ENCODE measurements around the gene RAB3B. TPM values are rescaled to one million over a fixed set of nuclear protein-coding genes. Genes with fewer than 3 reads are reported as not detected.
A peak's percentile ranks its signal among the peaks of the same experiment; 100 is the strongest.

RAB3B gene
- total and polyA plus RNA-seq, 9 of the 15 experiments (the other 6 are each of a cell fraction or from before 2014, with no cell fraction given), result 0.07 to 0.47 (median 0.27) TPM

DNA sequence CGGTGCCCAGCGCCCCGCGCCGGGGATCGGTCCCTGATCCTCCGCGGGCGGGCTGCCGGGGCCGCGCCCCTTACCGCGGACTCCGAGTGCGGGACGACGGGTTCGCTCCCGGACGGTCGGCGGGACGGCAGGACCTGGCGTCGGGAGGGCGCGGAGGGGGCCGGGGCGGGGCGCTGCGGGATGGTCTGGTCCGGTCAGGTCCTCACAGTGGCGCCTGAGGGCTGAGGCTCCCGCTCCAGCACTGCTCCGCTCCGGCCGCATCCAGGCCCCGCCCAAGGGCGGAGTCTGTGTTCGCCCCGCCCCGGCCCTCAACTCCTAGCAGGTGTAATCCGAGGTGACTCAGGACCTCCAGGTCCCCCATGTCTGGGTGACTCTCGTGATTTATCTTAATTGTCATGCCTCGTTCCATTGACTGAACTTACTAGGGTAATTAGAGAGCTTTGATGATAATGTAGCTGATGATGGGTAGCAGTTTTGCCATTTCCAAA lies at the start of gene RAB3B (continued):
- TF ChIP-seq, protein P1, sequence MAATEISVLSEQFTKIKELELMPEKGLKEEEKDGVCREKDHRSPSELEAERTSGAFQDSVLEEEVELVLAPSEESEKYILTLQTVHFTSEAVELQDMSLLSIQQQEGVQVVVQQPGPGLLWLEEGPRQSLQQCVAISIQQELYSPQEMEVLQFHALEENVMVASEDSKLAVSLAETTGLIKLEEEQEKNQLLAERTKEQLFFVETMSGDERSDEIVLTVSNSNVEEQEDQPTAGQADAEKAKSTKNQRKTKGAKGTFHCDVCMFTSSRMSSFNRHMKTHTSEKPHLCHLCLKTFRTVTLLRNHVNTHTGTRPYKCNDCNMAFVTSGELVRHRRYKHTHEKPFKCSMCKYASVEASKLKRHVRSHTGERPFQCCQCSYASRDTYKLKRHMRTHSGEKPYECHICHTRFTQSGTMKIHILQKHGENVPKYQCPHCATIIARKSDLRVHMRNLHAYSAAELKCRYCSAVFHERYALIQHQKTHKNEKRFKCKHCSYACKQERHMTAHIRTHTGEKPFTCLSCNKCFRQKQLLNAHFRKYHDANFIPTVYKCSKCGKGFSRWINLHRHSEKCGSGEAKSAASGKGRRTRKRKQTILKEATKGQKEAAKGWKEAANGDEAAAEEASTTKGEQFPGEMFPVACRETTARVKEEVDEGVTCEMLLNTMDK (IDR thresholded peaks at IDR 0.05; ENCODE audit: borderline replicate concordance, insufficient read depth, low read depth, low read length, poor library complexity, severe bottlenecking), result no peak
- TF ChIP-seq CTBP1 (IDR thresholded peaks at IDR 0.05; ENCODE audit: borderline replicate concordance) (peak; percentile 57; the same call in 1 of the 2 replicates), DPF2 (IDR thresholded peaks at IDR 0.05) (no peak)

DNA sequence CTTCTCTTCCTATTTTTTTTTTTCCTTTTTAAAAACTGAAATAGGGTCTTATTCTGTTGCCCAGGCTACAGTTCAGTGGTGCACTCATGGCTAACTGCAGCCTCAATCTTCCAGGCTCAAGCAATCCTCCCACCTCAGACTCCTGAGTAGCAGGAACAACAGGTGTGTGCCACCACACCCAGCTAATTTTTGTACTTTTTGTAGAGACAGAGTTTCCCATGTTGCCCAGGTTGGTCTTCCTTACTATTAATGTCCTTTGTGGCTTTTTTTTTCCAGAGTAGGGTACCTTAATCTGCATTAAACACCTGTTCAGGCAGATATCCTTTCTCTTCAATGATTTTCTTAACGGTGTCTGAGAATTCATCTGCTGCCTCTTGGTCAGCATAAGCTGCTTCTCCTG lies 47.4 kb upstream of the RAB3B start:
- TF ChIP-seq CEBPB (tag; IDR thresholded peaks at IDR 0.05) (0 out of 2 replicates have a peak, but pooled peaks have one; percentile 49), BCL6 (CRISPR knock-in tag; IDR thresholded peaks at IDR 0.05) (no peak), HNRNPUL1 (IDR thresholded peaks at IDR 0.05; ENCODE audit: low read length) (no peak)
- in situ Hi-C loops (cut with MboI) (no loop called here), intact Hi-C loops (cut with micrococcal nuclease) (no loop called here)
- DNase-seq (ENCODE audit: extremely low read depth in 1 of 4, low spot score in 3 of 4) (no peak), ATAC-seq (no peak), FAIRE-seq (no peak)
- POLR2A ChIA-PET, result interaction anchor here (0.6 to 1.8 kb wide), 3 partner anchors 8 to 1116 kb away, joined by 4 read pairs; no protein-coding TSS in a partner anchor
- Histone ChIP-seq H4K20me1 (replicated peaks; ENCODE audit: control insufficient read depth, insufficient read depth, low read length) (0 out of 2 replicates have a peak, but pooled peaks cover under 1% of the 10 kb centered on the region), H3K9ac (ENCODE audit: insufficient read depth in 1 of 2, low read depth in 2 of 2, low read length in 2 of 2) (no peak overlapping the region), H3K9me1 (ENCODE audit: control insufficient read depth, insufficient read depth, low read length) (no peaks in the 10 kb centered on the region), H3K4me3 (no peak overlapping the region), H3K27ac (ENCODE audit: extremely low read depth, low read depth, low read length) (no peak overlapping the region), H3K79me2 (ENCODE audit: control insufficient read depth, insufficient read depth, low read length) (peaks cover 11% of the 10 kb centered on the region), H3K36me3 (ENCODE audit: control insufficient read depth, insufficient read depth, low read length) (peaks cover 29% of the 10 kb centered on the region; the same call in 2 of the 3 replicates), H3K27me3 (ENCODE audit: control insufficient read depth in 2 of 2, insufficient read depth in 2 of 2, low read length in 2 of 2) (no peaks in the 10 kb centered on the region), H3K9me3 (replicated peaks; ENCODE audit: control insufficient read depth, insufficient read depth, low read depth, low read length) (no peaks in the 10 kb centered on the region), H2AFZ (ENCODE audit: low read depth, low read length) (no peak overlapping the region), H3K4me1 (replicated peaks in 1 of 2; ENCODE audit: control insufficient read depth in 2 of 2, insufficient read depth in 2 of 2, low read length in 2 of 2) (peaks cover 0 to 6% of the 10 kb centered on the region in 2 experiments; a peak in 4 of 5 replicates), H3K4me2 (ENCODE audit: insufficient read depth, low read length) (no peak overlapping the region)
- CTCF ChIA-PET (ENCODE audit: low intra/inter-chr PET ratio), result no interaction called here
- 28% methylated on average over 1 of the region's 1 CpG for WGBS (ENCODE audit: insufficient coverage, low coverage, missing lambda C conversion rate)
- BruUV-seq (replicated peaks), result no TSS peak
